ENCODE measurements around the gene ZFHX3. TPM values are rescaled to one million over a fixed set of nuclear protein-coding genes. Genes with fewer than 3 reads are reported as not detected.

The ZFHX3 gene
- total RNA-seq, 2 donors from 2014 or later = 9.2 to 18.9 TPM

DNA sequence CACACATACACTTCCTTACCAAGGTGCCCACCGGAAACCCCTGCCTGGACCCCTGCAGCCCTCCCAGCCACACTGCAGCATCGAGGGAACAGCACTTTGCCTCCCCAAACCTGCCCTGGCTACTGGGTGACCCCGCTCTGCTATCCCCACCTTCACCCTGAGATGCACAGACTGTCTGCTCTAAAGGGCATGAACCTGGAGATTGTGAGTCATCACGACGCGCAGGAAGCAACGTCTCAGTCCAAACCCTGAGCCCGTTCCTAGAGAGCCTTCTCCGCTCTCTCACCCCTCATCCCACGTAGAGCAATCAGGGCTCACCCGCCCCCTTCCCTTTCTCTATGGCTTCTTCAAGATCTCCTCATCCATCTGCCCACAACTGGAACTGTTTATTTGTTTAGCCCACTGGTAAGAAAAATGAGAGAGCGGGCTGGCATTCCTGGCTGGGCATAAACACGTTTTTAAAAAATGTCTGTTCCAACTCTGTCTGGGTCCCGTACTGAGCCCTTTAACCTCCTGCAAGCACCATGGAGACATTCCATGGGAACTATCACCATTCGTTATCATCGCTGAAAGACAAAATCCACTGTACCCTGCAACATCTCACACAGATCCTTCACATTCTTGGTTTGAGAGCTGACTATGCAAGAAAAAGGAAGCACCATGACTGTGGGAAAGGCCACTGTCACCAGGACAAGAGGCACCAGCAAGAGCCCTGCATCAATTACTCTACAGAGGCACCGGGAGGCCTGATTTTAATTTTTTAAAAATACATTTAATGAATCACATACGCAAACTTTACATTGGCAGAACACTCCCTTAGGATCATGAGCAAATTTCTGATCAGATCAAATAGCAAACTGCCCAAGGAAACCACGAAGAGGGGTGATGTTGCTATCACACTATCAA, 28.2 kb downstream of the ZFHX3 start:
- Histone ChIP-seq H3K4me3 (no peak overlapping the region), H3K27me3 (no peaks in the 10 kb centered on the region), H3K9me3 (no peaks in the 10 kb centered on the region), H3K4me1 (peaks cover 0 to 43% of the 10 kb centered on the region in 2 donors), H3K27ac (peak overlapping the region; percentile 59 to 62), H3K36me3 (no peaks in the 10 kb centered on the region)
- DNase-seq (ENCODE audit: low spot score) = peak; percentile 73
- TF ChIP-seq, protein P1, sequence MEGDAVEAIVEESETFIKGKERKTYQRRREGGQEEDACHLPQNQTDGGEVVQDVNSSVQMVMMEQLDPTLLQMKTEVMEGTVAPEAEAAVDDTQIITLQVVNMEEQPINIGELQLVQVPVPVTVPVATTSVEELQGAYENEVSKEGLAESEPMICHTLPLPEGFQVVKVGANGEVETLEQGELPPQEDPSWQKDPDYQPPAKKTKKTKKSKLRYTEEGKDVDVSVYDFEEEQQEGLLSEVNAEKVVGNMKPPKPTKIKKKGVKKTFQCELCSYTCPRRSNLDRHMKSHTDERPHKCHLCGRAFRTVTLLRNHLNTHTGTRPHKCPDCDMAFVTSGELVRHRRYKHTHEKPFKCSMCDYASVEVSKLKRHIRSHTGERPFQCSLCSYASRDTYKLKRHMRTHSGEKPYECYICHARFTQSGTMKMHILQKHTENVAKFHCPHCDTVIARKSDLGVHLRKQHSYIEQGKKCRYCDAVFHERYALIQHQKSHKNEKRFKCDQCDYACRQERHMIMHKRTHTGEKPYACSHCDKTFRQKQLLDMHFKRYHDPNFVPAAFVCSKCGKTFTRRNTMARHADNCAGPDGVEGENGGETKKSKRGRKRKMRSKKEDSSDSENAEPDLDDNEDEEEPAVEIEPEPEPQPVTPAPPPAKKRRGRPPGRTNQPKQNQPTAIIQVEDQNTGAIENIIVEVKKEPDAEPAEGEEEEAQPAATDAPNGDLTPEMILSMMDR (IDR thresholded peaks at IDR 0.05) = no peak

DNA sequence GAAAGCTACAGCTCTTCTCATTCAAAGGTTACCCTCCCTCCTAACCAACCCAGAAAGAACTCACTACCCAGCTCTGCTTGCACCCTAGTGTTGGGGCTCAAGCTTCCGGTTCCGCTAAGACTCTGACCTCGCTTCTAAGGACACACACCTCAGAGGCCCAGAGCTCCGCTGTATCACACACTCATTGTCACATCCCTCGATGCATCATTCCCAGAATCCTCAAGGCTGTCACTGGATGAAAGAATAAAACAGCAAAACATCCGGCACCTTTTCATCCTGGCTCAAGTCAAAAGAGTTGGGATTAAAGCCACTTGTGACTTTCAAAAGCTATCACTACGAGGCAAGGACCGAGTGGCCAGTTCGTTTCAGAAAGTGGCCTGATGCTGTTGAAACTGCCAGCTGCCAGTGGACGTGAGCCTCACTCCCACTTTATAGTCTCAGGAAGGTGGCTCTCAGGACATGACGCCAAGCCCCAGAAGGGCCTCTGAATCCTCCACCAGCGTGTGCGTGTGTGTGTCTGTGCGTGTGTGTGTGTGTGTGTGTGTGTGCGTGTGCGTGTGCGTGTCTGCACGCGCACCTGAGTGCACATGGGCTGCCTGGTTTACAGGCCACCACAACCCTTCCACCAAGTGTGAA, 29.0 kb downstream of the ZFHX3 start:
- Histone ChIP-seq H3K4me1 (peaks cover 0 to 36% of the 10 kb centered on the region in 2 donors), H3K4me3 (no peak overlapping the region), H3K36me3 (no peaks in the 10 kb centered on the region), H3K27ac (peak overlapping the region; percentile 59 to 62), H3K27me3 (no peaks in the 10 kb centered on the region), H3K9me3 (no peaks in the 10 kb centered on the region)
- no peak for DNase-seq (ENCODE audit: low spot score)
- TF ChIP-seq, protein P1 (IDR thresholded peaks at IDR 0.05) = no peak

DNA sequence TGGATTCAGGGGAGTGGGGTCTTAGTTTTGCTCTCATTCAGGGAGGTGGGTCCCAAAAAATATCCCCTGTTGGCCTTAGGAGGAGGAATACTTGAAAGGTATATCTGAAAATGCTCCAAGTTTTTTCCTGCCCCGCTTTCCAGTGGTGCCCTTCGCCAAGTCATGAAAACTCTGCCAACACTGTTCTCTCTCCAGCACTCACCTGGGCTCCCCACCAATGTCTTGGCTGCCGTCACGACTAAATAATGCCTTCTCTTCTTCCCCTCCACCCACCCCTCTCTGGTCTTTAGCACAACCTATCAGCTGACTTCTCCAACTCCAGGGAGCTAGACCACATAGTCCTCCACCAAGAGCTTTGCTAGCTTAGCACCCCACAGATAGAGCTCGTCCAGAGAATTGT, 30.6 kb downstream of the ZFHX3 start:
- H3K27me3 ChIP-seq = no peaks in the 10 kb centered on the region
- DNase-seq (ENCODE audit: low spot score) = no peak
- peaks cover 0 to 36% of the 10 kb centered on the region in 2 donors for H3K4me1 ChIP-seq
- H3K9me3 ChIP-seq = no peaks in the 10 kb centered on the region
- H3K36me3 ChIP-seq = no peaks in the 10 kb centered on the region
- H3K4me3 ChIP-seq = no peak overlapping the region
- no peak overlapping the region for H3K27ac ChIP-seq
- TF ChIP-seq, protein P1 (IDR thresholded peaks at IDR 0.05) = no peak

DNA sequence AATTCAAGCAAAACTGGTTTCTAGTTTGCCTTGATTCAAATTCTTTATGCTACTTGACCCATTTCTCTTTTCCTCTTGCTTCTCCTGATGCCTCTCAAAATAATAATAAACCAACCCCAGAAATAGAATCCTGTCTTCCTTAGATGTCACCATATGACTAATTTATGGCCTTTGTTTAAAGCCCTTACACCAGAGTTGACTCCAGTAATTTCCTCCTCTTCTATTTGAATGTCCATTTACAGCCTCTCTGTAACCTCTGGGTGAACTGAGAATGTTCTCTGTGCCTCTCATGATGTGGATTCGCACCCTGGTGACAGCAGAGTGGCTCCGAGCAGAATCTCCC, 31.5 kb downstream of the ZFHX3 start:
- Histone ChIP-seq H3K27ac (no peak overlapping the region), H3K9me3 (no peaks in the 10 kb centered on the region), H3K4me1 (peaks cover 0 to 36% of the 10 kb centered on the region in 2 donors), H3K36me3 (no peaks in the 10 kb centered on the region), H3K4me3 (no peak overlapping the region), H3K27me3 (no peaks in the 10 kb centered on the region)
- TF ChIP-seq, protein P1 (IDR thresholded peaks at IDR 0.05) = no peak
- DNase-seq (ENCODE audit: low spot score) = no peak

DNA sequence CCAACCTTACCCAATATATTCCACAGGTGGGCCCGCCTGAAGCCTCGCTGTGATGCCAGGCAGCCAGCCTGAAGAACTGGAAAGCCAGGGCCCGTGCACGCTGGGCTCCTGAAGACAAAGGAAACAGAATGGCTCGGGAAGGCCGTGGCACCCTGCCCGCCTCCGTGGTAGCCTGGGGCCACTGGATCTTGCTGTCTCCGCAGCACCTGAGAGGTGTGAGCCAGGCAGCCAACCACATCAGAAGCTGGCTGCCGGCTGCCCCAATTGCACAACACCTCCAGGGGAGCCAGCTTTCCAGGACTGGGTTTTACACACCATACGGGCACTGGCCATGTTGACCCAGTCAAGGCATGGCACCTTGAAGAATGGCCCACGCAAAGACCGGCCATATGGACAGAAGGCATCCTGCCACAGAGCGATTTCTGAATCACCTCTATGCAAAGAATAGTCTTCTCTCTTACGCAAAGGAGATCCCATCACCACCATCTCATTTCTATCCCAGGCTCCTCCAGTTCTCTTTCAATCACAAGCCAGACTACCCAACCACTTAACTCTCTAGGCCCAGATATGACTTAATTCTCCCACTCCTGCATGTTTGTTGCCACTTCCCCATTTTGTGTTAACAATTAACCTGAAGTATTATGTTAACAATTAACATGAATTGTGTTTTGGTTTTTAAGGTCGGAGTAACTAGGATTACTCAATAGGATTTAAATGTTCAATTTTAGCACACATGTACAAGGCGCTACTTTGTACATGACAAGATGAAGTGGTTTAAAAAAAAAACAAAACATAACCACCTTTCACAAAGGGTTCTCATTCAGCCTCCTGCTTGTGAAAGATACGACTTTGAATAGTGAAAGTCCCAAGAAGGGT, 32.1 kb downstream of the ZFHX3 start:
- H3K27ac ChIP-seq = no peak overlapping the region
- H3K4me3 ChIP-seq = no peak overlapping the region
- DNase-seq (ENCODE audit: low spot score) = no peak
- no peaks in the 10 kb centered on the region for H3K36me3 ChIP-seq
- H3K9me3 ChIP-seq = no peaks in the 10 kb centered on the region
- TF ChIP-seq, protein P1 (IDR thresholded peaks at IDR 0.05) = no peak
- no peaks in the 10 kb centered on the region for H3K27me3 ChIP-seq
- peaks cover 0 to 36% of the 10 kb centered on the region in 2 donors for H3K4me1 ChIP-seq

Data from right atrium auricular region (tissue), 2 donors.